C4-2B (cell line): Measurements from ENCODE around the gene WDR3.

Source experiments
- ZFX ChIP-seq: fragments of 450-650 bp; IDR thresholded peaks from 2 replicates; pipeline ENCODE4 v1.6.1; 2017
- TF ChIP-seq, protein P1 (sequence below): fragments of 450-650 bp; conservative IDR thresholded peaks from 2 replicates; pipeline ENCODE4 v1.5.1; 2017; ENCODE audit warnings: mild to moderate bottlenecking

DNA sequence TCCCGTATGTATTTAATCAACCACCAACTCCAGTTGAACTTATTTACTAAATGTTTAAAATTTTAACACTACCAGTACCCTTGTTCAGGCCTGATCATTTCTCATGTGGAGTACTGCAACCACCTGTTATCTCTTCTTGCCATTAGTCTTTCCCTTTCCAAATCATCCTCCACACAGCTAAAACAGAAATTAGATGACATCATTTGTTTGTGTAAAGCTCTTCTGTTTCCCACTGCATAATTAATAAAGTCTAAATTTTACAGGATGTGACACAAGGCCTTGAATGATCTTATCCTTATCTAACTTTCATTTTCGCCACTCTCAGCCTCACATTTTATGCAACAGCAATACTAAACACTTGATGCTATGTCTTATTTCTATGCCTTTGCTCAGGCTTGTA is 24.5 kb upstream of the WDR3 start:
- TF ChIP-seq, protein P1, sequence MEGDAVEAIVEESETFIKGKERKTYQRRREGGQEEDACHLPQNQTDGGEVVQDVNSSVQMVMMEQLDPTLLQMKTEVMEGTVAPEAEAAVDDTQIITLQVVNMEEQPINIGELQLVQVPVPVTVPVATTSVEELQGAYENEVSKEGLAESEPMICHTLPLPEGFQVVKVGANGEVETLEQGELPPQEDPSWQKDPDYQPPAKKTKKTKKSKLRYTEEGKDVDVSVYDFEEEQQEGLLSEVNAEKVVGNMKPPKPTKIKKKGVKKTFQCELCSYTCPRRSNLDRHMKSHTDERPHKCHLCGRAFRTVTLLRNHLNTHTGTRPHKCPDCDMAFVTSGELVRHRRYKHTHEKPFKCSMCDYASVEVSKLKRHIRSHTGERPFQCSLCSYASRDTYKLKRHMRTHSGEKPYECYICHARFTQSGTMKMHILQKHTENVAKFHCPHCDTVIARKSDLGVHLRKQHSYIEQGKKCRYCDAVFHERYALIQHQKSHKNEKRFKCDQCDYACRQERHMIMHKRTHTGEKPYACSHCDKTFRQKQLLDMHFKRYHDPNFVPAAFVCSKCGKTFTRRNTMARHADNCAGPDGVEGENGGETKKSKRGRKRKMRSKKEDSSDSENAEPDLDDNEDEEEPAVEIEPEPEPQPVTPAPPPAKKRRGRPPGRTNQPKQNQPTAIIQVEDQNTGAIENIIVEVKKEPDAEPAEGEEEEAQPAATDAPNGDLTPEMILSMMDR: no peak
- TF ChIP-seq ZFX: no peak
